Left lung (tissue), 10 donors: ENCODE data around the gene CALML5. TPM values are rescaled to one million over a fixed set of nuclear protein-coding genes. Genes with fewer than 3 reads are reported as not detected.
A peak's percentile ranks its signal among the peaks of the same experiment; 100 is the strongest.

Experiments
- ATAC-seq: fragments of 200-7000 bp; cut with Tn5 transposase; one replicate; pipeline ENCODE4 v1.9.1; 2020; ENCODE audit warnings: moderate library complexity
- DNase-seq, 4 donors: peaks; one replicate each; pipeline ENCODE4 v3.0.0-alpha.2; 2013 to 2020
- H3K27ac ChIP-seq, 2 donors: fragments of 200-600 bp; sonication (generic) in 1 of 2; one replicate each; pipeline versions ENCODE4 v1.5.0 to v1.8.0; 2020 to 2021
- H3K27me3 ChIP-seq, 2 donors: fragments of 200-600 bp; sonication (generic) in 1 of 2; one replicate each; pipeline versions ENCODE4 v1.5.0 to v1.8.0; 2020 to 2021
- H3K36me3 ChIP-seq, 2 donors: fragments of 200-600 bp; sonication (generic) in 1 of 2; one replicate each; pipeline versions ENCODE4 v1.5.0 to v1.8.0; 2020 to 2021
- H3K4me1 ChIP-seq, 2 donors: fragments of 200-600 bp; one replicate each; pipeline ENCODE4 v1.8.0; 2021
- H3K4me3 ChIP-seq, 2 donors: fragments of 200-600 bp; sonication (generic) in 1 of 2; one replicate each; pipeline versions ENCODE4 v1.5.0 to v1.8.0; 2020 to 2021; ENCODE audit warnings: mild to moderate bottlenecking in 1 of 2
- H3K9me3 ChIP-seq, 2 donors: fragments of 200-600 bp; sonication (generic) in 1 of 2; one replicate each; pipeline versions ENCODE4 v1.5.0 to v1.8.0; 2020 to 2021
- CTCF ChIP-seq, 2 donors: fragments of 200-600 bp; sonication (generic) in 1 of 2; IDR thresholded peaks; one replicate each; pipeline versions ENCODE4 v1.5.0 to v1.8.0; 2021; ENCODE audit warnings: antibody characterized with exemption in 2 of 2
- intact Hi-C, 2 donors: fragments of 100-400 bp; cut with DNase I; formaldehyde crosslinking; loops; one replicate each; pipeline versions ENCODE4 v1.11.2 to v1.14.2; 2022
- polyA plus RNA-seq, 6 donors: library from polyadenylated mRNA; unstranded; fragments of 120-200 nt; gene quantifications; one replicate each; pipeline ENCODE4 v1.2.1, GENCODE V29; 2013; ENCODE audit not compliant: insufficient read length in 6 of 6
- total RNA-seq, 2 donors: library from RNA; stranded (reverse); fragmentation: NEBNext Ultra II Directional; extraction: Animal tissue kit (Norgen Biotek cat#: 25700); gene quantifications; one replicate each; pipeline ENCODE4 v1.2.1, GENCODE V29; 2021
- donor health status: DM: no; HTN: yes; CAD: no.
- donor health status: DM: no; HTN: no; CAD: no.

Gene CALML5
- total and polyA plus RNA-seq, 8 donors: not detected

- DNase-seq (peak in 1 of 4 donors; percentile 38), ATAC-seq (no peak)
- intact Hi-C loops: no loop called here
- H3K9me3 ChIP-seq: no peaks in the 10 kb centered on the region
- H3K27ac ChIP-seq: no peak overlapping the region
- no peak for TF ChIP-seq CTCF (IDR thresholded peaks at IDR 0.05)
- no peaks in the 10 kb centered on the region for H3K4me1 ChIP-seq
- H3K36me3 ChIP-seq: no peaks in the 10 kb centered on the region
- no peak overlapping the region for H3K4me3 ChIP-seq
- no peaks in the 10 kb centered on the region for H3K27me3 ChIP-seq
Measured at GRCh38 chr10:5480162-5480941, 19.0 kb downstream of the CALML5 start.

GRCh38 chr10:5479481-5480161 is 19.7 kb downstream of the CALML5 start:
- no peak for ATAC-seq
- intact Hi-C loops: no loop called here
- DNase-seq: peak in 1 of 4 donors; percentile 60
- Histone ChIP-seq H3K36me3 (no peaks in the 10 kb centered on the region), H3K27me3 (no peaks in the 10 kb centered on the region), H3K9me3 (no peaks in the 10 kb centered on the region), H3K27ac (no peak overlapping the region), H3K4me3 (no peak overlapping the region), H3K4me1 (no peaks in the 10 kb centered on the region)
- TF ChIP-seq CTCF (IDR thresholded peaks at IDR 0.05): no peak

- Histone ChIP-seq H3K9me3 (no peaks in the 10 kb centered on the region), H3K4me3 (no peak overlapping the region), H3K27me3 (no peaks in the 10 kb centered on the region), H3K27ac (no peak overlapping the region), H3K36me3 (no peaks in the 10 kb centered on the region), H3K4me1 (no peaks in the 10 kb centered on the region)
- intact Hi-C loops: no loop called here
- DNase-seq (no peak), ATAC-seq (no peak)
- TF ChIP-seq CTCF (IDR thresholded peaks at IDR 0.05): no peak
Measured at GRCh38 chr10:5478694-5479305, 20.6 kb downstream of the CALML5 start.

GRCh38 chr10:5477948-5478693 is 21.2 kb downstream of the CALML5 start:
- no peaks in the 10 kb centered on the region for H3K9me3 ChIP-seq
- no peak for ATAC-seq
- no peaks in the 10 kb centered on the region for H3K4me1 ChIP-seq
- intact Hi-C loops: no loop called here
- no peak overlapping the region for H3K4me3 ChIP-seq
- H3K27ac ChIP-seq: no peak overlapping the region
- no peaks in the 10 kb centered on the region for H3K27me3 ChIP-seq
- TF ChIP-seq CTCF (IDR thresholded peaks at IDR 0.05): no peak
- no peak for DNase-seq
- H3K36me3 ChIP-seq: no peaks in the 10 kb centered on the region
